Thoracic aorta (tissue), 2 donors: ENCODE measurements around the gene ADAMTS2. TPM values are rescaled to one million over a fixed set of nuclear protein-coding genes. Genes with fewer than 3 reads are reported as not detected.

ENCODE experiments used
- ATAC-seq: fragments of 150-250 bp; one replicate; pipeline ENCODE4 v1.8.0; 2017; ENCODE audit warnings: low read depth; ENCODE audit not compliant: insufficient number of reproducible peaks, low FRiP score
- DNase-seq: peaks from one replicate; pipeline ENCODE4 v3.0.0-alpha.2; 2020; ENCODE audit warnings: low spot score
- H3K27ac ChIP-seq, 2 donors: fragments of 200-600 bp; sonication (generic); 1 replicate in 1 of 2; 2 replicates in 1 of 2; pipeline ENCODE4 v1.5.1; 2016; ENCODE audit warnings: mild to moderate bottlenecking in 2 of 2, moderate library complexity in 2 of 2
- H3K27me3 ChIP-seq: fragments of 200-600 bp; sonication (generic); replicated peaks from 2 replicates; pipeline ENCODE4 v1.6.0; 2016; ENCODE audit warnings: mild to moderate bottlenecking; ENCODE audit not compliant: insufficient read depth
- H3K36me3 ChIP-seq: fragments of 200-600 bp; sonication (generic); one replicate; pipeline ENCODE4 v1.5.1; 2016
- H3K4me1 ChIP-seq, 2 donors: fragments of 200-600 bp; sonication (generic); 1 replicate in 1 of 2; 2 replicates in 1 of 2; pipeline versions ENCODE4 v1.5.1 to v1.6.0; 2016; ENCODE audit warnings: low read depth in 2 of 2, mild to moderate bottlenecking in 1 of 2; ENCODE audit not compliant: control insufficient read depth in 1 of 2
- H3K4me3 ChIP-seq: fragments of 200-600 bp; sonication (generic); 2 replicates; pipeline ENCODE4 v1.5.1; 2016; ENCODE audit warnings: mild to moderate bottlenecking
- H3K9me3 ChIP-seq: fragments of 200-600 bp; sonication (generic); 2 replicates; pipeline ENCODE4 v1.5.1; 2016
- total RNA-seq, 2 donors: library from RNA; depleted of rRNA; stranded (reverse); fragments of >200 nt; gene quantifications; one replicate each; pipeline versions ENCODE4 v1.1.0 to v1.2.3, GENCODE V29; 2016
- TF ChIP-seq, protein P1 (sequence below): fragments of 200-600 bp; sonication (generic); IDR thresholded peaks from one replicate; pipeline ENCODE4 v1.5.1; 2019; ENCODE audit warnings: antibody characterized with exemption

The ADAMTS2 gene
- total RNA-seq, 2 donors from 2014 or later = 34.4 to 60.7 TPM

DNA sequence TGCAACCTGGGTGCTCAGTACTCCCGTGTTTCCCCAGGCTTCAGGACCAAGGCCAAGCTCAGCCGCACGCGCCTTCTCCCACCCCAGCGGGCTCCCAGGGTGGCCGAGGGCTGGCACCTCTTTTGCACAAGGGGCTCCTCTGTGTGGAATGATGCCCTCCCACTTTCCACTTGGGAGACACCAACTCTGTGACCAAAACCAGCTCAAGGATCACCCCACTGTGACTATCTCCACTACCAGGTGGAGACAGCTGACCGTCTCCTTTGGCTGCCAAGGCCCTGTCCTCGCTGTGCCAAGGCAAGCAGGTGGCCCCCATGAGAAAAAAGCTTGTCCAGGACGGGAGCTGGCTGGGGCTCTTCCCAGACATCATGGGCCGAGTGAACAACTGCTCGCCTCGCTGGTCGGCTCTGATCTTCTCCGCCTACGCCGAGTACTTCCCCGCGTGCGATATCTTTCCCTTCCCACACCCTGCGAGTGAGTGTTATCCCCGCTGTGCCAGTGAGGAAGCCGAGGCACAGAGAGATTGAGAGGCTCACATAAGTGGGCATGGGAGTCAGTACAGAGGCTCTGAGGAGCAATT lies 152.3 kb downstream of the ADAMTS2 start:
- H3K27me3 ChIP-seq = no peaks in the 10 kb centered on the region
- no peaks in the 10 kb centered on the region for H3K9me3 ChIP-seq
- DNase-seq = no peak
- ATAC-seq = no peak
- no peak overlapping the region for H3K4me3 ChIP-seq
- TF ChIP-seq, protein P1, sequence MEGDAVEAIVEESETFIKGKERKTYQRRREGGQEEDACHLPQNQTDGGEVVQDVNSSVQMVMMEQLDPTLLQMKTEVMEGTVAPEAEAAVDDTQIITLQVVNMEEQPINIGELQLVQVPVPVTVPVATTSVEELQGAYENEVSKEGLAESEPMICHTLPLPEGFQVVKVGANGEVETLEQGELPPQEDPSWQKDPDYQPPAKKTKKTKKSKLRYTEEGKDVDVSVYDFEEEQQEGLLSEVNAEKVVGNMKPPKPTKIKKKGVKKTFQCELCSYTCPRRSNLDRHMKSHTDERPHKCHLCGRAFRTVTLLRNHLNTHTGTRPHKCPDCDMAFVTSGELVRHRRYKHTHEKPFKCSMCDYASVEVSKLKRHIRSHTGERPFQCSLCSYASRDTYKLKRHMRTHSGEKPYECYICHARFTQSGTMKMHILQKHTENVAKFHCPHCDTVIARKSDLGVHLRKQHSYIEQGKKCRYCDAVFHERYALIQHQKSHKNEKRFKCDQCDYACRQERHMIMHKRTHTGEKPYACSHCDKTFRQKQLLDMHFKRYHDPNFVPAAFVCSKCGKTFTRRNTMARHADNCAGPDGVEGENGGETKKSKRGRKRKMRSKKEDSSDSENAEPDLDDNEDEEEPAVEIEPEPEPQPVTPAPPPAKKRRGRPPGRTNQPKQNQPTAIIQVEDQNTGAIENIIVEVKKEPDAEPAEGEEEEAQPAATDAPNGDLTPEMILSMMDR = no peak
- peaks cover 0 to 15% of the 10 kb centered on the region in 2 donors for H3K4me1 ChIP-seq
- H3K27ac ChIP-seq = no peak overlapping the region
- H3K36me3 ChIP-seq = no peaks in the 10 kb centered on the region

DNA sequence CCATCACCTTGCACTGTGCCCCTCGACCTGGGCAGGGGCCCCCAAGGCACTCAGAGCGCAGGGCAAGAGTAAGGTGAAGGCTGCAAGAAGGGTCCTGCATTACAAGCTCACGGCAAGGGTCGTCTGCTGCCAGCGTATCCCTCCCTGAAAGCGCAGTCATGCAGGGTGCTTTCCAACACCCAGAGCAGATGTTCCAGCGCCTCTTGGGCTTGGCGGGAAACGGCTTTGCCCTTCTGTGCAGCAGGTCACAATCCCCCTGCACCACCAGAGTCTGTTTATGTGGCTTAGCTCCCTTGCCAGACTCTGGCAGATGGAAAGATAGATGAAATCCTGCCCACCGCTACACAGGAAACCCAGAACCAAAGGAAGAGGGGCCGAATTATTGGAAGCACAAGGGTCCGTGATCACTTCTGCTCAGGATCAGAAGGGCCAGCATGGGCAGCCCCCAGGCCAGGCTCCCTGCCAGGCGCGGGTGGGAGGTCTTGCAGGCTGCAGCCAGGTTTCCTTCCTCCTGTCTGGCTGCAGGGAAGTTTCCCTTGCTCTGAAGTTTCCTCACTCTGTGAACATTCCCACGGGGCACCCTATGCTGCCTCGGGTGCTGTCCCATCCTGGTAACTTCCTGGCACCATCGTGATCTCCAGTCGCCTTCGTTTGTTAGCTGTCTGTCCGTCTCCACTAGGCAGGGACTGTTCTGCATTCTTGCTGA lies 152.9 kb downstream of the ADAMTS2 start:
- TF ChIP-seq, protein P1 = no peak
- Histone ChIP-seq H3K9me3 (no peaks in the 10 kb centered on the region), H3K4me3 (no peak overlapping the region), H3K36me3 (no peaks in the 10 kb centered on the region), H3K27me3 (no peaks in the 10 kb centered on the region), H3K4me1 (peaks cover 0 to 15% of the 10 kb centered on the region in 2 donors), H3K27ac (no peak overlapping the region)
- ATAC-seq (no peak), DNase-seq (no peak)

DNA sequence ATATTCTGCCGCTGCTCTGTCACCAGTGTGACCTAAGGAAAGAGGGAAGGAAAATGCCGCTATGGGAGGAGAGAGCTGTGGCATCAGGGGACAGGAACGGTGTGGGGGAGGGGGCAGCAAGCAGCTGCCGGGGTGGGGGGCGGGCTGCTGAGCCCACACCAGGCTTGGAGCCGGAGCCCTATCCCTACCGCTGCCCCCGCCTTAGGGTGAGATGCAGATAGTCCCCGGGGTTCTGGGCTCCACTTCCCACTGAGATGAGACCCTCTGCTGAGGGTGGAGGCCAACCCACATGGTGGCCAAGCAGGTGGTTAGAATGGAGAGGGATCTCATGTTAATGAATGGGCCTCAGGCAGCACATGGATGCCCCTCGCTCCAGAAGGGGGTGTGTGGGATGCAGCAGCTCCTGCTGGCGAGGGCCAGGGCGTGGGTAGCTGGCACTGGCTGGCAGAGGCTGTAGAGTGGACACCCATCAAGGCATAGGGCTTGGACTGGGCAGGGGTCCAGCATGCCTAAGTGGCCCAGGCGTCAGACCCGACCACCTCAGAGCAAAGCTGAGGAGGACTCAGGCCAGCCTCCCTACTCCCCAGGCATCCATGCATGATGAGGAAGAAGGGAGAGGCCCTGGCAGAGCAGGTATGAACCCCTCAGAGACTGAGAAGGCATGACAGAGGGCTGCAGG lies 153.6 kb downstream of the ADAMTS2 start:
- Histone ChIP-seq H3K4me1 (peaks cover 0 to 15% of the 10 kb centered on the region in 2 donors), H3K27me3 (no peaks in the 10 kb centered on the region), H3K27ac (no peak overlapping the region), H3K4me3 (no peak overlapping the region), H3K9me3 (no peaks in the 10 kb centered on the region), H3K36me3 (no peaks in the 10 kb centered on the region)
- TF ChIP-seq, protein P1 = no peak
- ATAC-seq (no peak), DNase-seq (no peak)

DNA sequence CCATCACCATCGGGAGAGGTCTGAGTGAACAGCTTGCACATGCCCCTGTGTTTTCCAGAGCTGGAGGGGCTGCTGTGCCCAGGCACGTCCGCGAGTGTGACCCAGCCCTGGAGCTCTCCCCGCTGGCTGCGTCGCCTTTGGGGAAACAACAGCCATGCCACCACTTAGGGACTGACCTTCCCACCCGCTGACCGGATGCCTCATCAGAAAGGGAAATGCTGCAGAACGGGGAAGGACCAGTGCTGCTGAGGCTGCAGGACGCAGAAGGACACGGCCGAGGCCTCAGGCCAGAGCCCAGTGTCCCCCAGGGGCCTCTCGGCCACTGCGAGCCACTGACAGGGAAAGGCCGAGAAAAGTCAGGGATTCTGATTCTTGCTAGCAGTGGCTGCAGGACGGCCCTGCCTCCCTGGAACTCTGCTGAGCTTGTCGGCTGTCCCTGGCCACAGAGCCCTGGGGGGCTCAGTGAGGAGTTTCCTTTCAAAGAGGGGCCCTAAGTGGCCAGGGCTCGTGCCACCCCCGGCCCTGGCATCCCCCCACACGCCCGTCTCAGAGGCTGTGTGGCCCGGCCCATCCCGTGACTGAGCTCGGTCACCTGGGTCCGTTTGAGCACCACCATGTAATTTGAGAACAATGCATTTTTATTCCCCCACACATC lies 154.3 kb downstream of the ADAMTS2 start:
- Histone ChIP-seq H3K4me1 (peaks cover 0 to 9% of the 10 kb centered on the region in 2 donors), H3K27me3 (no peaks in the 10 kb centered on the region), H3K9me3 (no peaks in the 10 kb centered on the region), H3K36me3 (no peaks in the 10 kb centered on the region), H3K4me3 (no peak overlapping the region), H3K27ac (no peak overlapping the region)
- no peak for DNase-seq
- no peak for ATAC-seq
- TF ChIP-seq, protein P1 = no peak

DNA sequence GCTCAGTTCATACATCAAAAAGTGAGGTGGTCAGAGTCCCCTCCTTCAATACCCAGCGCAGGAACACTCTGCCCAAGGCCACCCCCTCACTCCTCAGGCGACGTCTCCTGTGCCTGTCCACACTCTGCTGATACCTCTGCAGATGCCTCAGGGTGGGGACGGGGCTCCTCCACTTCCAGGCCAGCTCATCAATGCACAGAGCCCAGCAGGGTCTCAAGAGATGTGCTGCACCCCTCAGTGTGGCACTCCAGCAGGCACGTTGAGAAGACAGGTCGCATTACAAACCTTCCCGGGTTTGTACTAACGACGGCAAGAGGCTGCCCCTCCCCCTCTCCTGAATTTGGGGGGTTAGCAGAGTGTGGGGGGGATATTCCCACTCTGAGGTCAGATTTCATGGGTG lies 156.6 kb downstream of the ADAMTS2 start:
- DNase-seq (no peak), ATAC-seq (no peak)
- no peaks in the 10 kb centered on the region for H3K36me3 ChIP-seq
- TF ChIP-seq, protein P1 = no peak
- H3K27ac ChIP-seq = no peak overlapping the region
- H3K9me3 ChIP-seq = no peaks in the 10 kb centered on the region
- no peak overlapping the region for H3K4me3 ChIP-seq
- no peaks in the 10 kb centered on the region for H3K4me1 ChIP-seq
- H3K27me3 ChIP-seq = no peaks in the 10 kb centered on the region
